Mesothelial cell of epicardium (in vitro differentiated cells): ENCODE data around the gene NUPR1. TPM values are rescaled to one million over a fixed set of nuclear protein-coding genes. Genes with fewer than 3 reads are reported as not detected.

ENCODE experiments used
- DNase-seq, 2 experiments: peaks; one replicate each; pipeline ENCODE4 v3.0.0; 2021; ENCODE audit warnings: low spot score in 2 of 2; ENCODE audit not compliant: unreplicated experiment in 2 of 2
- H3K27ac Mint-ChIP-seq: 2 replicates; pipeline ENCODE4 v1.8.0; 2021; ENCODE audit warnings: mixed read lengths
- H3K27me3 Mint-ChIP-seq: 2 replicates; pipeline ENCODE4 v1.8.0; 2021; ENCODE audit warnings: low read depth, mixed read lengths
- H3K36me3 Mint-ChIP-seq: 2 replicates; pipeline ENCODE4 v1.8.0; 2021; ENCODE audit warnings: mixed read lengths
- H3K4me1 Mint-ChIP-seq: 2 replicates; pipeline ENCODE4 v1.8.0; 2021; ENCODE audit warnings: mixed read lengths
- H3K4me3 Mint-ChIP-seq: 2 replicates; pipeline ENCODE4 v1.8.0; 2021; ENCODE audit warnings: mild to moderate bottlenecking, moderate library complexity, mixed read lengths
- H3K9me3 Mint-ChIP-seq: 2 replicates; pipeline ENCODE4 v1.8.0; 2021; ENCODE audit warnings: mixed read lengths
- CTCF ChIP-seq: fragments of 200-600 bp; sonication (generic); IDR thresholded peaks from one replicate; pipeline ENCODE4 v1.5.0; 2021; ENCODE audit warnings: antibody characterized with exemption; ENCODE audit not compliant: unreplicated experiment
- total RNA-seq: library from RNA; stranded (reverse); gene quantifications from 3 replicates; pipeline ENCODE4 v1.2.1, GENCODE V29; 2021

NUPR1 gene
- total RNA-seq, 1 donor from 2014 or later: 12.3 TPM

- Mint-ChIP-seq H3K4me1 (no peaks in the 10 kb centered on the region), H3K4me3 (no peak overlapping the region), H3K27me3 (no peaks in the 10 kb centered on the region), H3K27ac (no peak overlapping the region), H3K9me3 (no peaks in the 10 kb centered on the region), H3K36me3 (no peaks in the 10 kb centered on the region)
- no peak for DNase-seq
- no peak for TF ChIP-seq CTCF
Observed at GRCh38 chr16:28514246-28514645, 24.5 kb downstream of the NUPR1 start.

GRCh38 chr16:28513484-28514181, 25.1 kb downstream of the NUPR1 start:
- DNase-seq: no peak
- TF ChIP-seq CTCF: no peak
- Mint-ChIP-seq H3K4me3 (no peak overlapping the region), H3K36me3 (no peaks in the 10 kb centered on the region), H3K9me3 (no peaks in the 10 kb centered on the region), H3K4me1 (no peaks in the 10 kb centered on the region), H3K27ac (no peak overlapping the region), H3K27me3 (no peaks in the 10 kb centered on the region)

- H3K27me3 Mint-ChIP-seq: no peaks in the 10 kb centered on the region
- no peaks in the 10 kb centered on the region for H3K36me3 Mint-ChIP-seq
- no peaks in the 10 kb centered on the region for H3K4me1 Mint-ChIP-seq
- H3K9me3 Mint-ChIP-seq: no peaks in the 10 kb centered on the region
- no peak overlapping the region for H3K27ac Mint-ChIP-seq
- DNase-seq: no peak
- TF ChIP-seq CTCF: no peak
- H3K4me3 Mint-ChIP-seq: no peak overlapping the region
Observed at GRCh38 chr16:28511801-28512789, 26.7 kb downstream of the NUPR1 start.

- Mint-ChIP-seq H3K9me3 (no peaks in the 10 kb centered on the region), H3K36me3 (no peaks in the 10 kb centered on the region), H3K4me1 (no peaks in the 10 kb centered on the region), H3K27me3 (peaks cover 5% of the 10 kb centered on the region), H3K27ac (no peak overlapping the region), H3K4me3 (no peak overlapping the region)
- no peak for TF ChIP-seq CTCF
- DNase-seq: no peak
Observed at GRCh38 chr16:28511031-28511430, 27.7 kb downstream of the NUPR1 start.

GRCh38 chr16:28505489-28506137, 33.2 kb downstream of the NUPR1 start:
- no peaks in the 10 kb centered on the region for H3K9me3 Mint-ChIP-seq
- H3K27ac Mint-ChIP-seq: no peak overlapping the region
- peaks cover 4% of the 10 kb centered on the region for H3K4me1 Mint-ChIP-seq
- H3K4me3 Mint-ChIP-seq: no peak overlapping the region
- peaks cover 8% of the 10 kb centered on the region for H3K27me3 Mint-ChIP-seq
- no peak for DNase-seq
- H3K36me3 Mint-ChIP-seq: no peaks in the 10 kb centered on the region
- TF ChIP-seq CTCF: no peak
